ENCODE measurements around the gene FLT3. TPM values are rescaled to one million over a fixed set of nuclear protein-coding genes. Genes with fewer than 3 reads are reported as not detected.

FLT3 gene
- total and polyA plus RNA-seq, 9 of the 15 experiments (the other 6 are each of a cell fraction or from before 2014, with no cell fraction given) = not detected

DNA sequence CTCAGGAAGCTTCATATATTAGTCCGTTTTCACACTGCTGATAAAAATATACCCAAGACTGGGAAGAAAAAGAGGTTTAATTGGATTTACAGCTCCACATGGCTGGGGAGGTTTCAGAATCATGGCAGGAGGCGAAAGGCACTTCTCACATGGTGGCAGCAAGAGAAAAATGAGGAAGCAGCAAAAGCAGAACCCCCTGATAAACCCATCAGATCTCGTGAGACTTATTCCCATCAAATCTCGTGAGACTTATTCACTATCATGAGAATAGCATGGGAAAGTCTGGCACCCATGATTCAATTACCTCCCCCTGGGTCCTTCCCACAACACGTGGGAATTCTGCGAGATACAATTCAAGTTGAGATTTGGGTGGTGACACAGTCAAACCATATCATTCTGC, 23.1 kb downstream of the FLT3 start (continued):
- TF ChIP-seq, protein P1, sequence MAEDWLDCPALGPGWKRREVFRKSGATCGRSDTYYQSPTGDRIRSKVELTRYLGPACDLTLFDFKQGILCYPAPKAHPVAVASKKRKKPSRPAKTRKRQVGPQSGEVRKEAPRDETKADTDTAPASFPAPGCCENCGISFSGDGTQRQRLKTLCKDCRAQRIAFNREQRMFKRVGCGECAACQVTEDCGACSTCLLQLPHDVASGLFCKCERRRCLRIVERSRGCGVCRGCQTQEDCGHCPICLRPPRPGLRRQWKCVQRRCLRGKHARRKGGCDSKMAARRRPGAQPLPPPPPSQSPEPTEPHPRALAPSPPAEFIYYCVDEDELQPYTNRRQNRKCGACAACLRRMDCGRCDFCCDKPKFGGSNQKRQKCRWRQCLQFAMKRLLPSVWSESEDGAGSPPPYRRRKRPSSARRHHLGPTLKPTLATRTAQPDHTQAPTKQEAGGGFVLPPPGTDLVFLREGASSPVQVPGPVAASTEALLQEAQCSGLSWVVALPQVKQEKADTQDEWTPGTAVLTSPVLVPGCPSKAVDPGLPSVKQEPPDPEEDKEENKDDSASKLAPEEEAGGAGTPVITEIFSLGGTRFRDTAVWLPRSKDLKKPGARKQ (CRISPR knock-in tag; IDR thresholded peaks at IDR 0.05) = no peak
- TF ChIP-seq SPI1 (IDR thresholded peaks at IDR 0.05; ENCODE audit: borderline replicate concordance, low read depth, low read length) = peak; percentile 52; the same call in 1 of the 2 replicates
- no peak for TF ChIP-seq TRIM28 (IDR thresholded peaks at IDR 0.05)
- no peak for TF ChIP-seq OTX1 (CRISPR knock-in tag; IDR thresholded peaks at IDR 0.05)
- no peak for TF ChIP-seq ZNF707 (CRISPR knock-in tag; conservative IDR thresholded peaks at IDR 0.05)
- TF ChIP-seq, protein P2, sequence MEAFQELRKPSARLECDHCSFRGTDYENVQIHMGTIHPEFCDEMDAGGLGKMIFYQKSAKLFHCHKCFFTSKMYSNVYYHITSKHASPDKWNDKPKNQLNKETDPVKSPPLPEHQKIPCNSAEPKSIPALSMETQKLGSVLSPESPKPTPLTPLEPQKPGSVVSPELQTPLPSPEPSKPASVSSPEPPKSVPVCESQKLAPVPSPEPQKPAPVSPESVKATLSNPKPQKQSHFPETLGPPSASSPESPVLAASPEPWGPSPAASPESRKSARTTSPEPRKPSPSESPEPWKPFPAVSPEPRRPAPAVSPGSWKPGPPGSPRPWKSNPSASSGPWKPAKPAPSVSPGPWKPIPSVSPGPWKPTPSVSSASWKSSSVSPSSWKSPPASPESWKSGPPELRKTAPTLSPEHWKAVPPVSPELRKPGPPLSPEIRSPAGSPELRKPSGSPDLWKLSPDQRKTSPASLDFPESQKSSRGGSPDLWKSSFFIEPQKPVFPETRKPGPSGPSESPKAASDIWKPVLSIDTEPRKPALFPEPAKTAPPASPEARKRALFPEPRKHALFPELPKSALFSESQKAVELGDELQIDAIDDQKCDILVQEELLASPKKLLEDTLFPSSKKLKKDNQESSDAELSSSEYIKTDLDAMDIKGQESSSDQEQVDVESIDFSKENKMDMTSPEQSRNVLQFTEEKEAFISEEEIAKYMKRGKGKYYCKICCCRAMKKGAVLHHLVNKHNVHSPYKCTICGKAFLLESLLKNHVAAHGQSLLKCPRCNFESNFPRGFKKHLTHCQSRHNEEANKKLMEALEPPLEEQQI (IDR thresholded peaks at IDR 0.05) = no peak
- no peak for TF ChIP-seq TAF1 (IDR thresholded peaks at IDR 0.05; ENCODE audit: control insufficient read depth, extremely low read depth, insufficient read depth, low read length, severe bottlenecking)
- no peak for TF ChIP-seq TFAM (CRISPR knock-in tag; conservative IDR thresholded peaks at IDR 0.05)

Data from K562 (cell line).